GM12872 (cell line): Measurements from ENCODE around the gene KBTBD2.

Source experiments
- TF ChIP-seq, protein P1 (sequence below): IDR thresholded peaks from 3 replicates; pipeline ENCODE4 v1.5.1; 2011; ENCODE audit warnings: low read depth, mild to moderate bottlenecking, low read length, moderate library complexity; ENCODE audit not compliant: insufficient read depth

KBTBD2 gene

DNA sequence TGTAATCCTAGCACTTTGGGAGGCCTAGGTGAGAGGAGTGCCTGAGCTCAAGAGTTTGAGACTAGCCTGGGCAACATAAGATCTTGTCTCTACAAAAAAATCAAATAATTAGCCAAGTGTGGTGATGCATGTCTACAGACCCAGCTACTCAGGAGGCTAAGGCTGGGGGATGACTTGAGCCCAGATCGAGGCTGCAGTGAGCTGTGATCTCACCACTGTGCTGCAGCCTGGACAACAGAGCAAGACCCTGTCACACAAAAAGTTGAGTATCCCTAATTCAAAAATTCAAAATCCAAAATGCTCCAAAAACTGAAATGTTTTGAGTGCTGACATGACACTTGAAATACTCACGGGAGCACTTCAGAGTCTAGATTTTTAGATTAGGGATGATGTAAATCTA is 19.1 kb downstream of the KBTBD2 start:
- TF ChIP-seq, protein P1, sequence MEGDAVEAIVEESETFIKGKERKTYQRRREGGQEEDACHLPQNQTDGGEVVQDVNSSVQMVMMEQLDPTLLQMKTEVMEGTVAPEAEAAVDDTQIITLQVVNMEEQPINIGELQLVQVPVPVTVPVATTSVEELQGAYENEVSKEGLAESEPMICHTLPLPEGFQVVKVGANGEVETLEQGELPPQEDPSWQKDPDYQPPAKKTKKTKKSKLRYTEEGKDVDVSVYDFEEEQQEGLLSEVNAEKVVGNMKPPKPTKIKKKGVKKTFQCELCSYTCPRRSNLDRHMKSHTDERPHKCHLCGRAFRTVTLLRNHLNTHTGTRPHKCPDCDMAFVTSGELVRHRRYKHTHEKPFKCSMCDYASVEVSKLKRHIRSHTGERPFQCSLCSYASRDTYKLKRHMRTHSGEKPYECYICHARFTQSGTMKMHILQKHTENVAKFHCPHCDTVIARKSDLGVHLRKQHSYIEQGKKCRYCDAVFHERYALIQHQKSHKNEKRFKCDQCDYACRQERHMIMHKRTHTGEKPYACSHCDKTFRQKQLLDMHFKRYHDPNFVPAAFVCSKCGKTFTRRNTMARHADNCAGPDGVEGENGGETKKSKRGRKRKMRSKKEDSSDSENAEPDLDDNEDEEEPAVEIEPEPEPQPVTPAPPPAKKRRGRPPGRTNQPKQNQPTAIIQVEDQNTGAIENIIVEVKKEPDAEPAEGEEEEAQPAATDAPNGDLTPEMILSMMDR, result no peak

DNA sequence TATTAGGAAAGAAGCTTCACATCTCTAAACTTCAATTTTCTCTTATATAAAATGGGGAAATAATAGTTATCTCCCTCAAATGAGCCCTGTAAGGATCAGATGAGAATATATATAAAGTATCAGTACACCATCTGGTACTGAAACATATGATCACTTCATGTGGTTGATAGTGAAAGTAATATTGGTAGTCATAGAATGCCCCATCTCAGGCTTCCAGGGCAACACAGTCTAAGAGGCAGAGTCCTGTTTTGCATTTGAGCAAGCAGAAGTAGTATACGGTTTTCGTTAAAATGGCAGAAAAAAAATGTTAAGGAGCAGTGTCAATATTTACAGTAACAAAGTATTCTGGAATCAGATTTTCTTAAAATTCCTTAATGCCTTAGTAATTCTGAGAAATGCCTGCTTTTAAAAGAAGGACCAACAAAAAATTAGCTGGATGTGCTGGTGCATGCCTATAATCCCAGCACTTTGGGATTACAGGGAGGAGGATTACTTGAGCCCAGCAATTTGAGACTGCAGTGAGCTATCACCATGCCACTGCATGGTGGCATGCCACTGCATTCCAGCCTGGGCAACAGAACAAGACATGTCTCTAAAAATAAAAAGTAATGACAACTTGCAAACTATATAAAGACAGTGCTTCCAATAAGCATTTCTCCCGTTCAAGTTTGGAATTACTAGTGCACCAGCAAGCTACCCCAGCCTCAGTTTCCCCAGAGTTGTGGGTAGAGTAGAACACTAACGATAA is 19.8 kb downstream of the KBTBD2 start:
- TF ChIP-seq, protein P1, result no peak

DNA sequence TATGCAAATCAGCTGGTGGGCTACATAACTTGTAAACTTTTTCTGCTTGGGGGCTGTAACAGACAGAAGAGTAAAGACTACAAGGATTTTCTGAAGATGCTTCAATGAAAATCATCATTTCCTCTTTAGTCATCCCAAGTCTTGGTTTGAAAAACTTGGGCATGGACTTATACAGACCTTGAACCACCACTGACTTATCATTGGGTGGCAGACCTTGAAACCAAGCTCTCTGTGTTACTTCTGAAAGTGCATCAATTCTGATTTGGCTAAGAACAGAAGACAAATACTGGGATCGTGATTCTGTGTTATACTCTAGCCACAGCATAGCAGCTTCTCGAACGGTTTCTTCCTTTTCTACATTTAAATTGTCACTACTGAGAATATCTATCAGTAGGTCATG is 21.3 kb downstream of the KBTBD2 start:
- TF ChIP-seq, protein P1, result no peak

DNA sequence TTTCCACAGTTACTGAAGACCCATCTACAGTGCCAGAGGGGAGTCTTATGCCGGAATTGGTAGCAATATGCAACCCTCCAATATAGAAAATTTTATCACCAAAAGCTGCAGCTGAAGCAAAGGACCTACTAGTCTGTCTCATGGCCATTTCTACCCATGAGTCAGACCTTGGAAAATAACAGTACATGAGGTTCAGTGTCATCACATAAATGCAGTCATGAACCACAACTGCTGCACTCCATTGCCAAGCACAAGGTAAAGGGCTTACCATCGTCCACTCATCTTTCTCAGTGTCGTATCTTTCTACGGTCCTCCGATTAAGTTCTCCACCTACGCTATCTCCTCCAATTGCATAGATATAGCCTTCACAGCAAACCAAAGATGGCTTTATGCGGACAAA is 21.8 kb downstream of the KBTBD2 start:
- TF ChIP-seq, protein P1, result no peak

DNA sequence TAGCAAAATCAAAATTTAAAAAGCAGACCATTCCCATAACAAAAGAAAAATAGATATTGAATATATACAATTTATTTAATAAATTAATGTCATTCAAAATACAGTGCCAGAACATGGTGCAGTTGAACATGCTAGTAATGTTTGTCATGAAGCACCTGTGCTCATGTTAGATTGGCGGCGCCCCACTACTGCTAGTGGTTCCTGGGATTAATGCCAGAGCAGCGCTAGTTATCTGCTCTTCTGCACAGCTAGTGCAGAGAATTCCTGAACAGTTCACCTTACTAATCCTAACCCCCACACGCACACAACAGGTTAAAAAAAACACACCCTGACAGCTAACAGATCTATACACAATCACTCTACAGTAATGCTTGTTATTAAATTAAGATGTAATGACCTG is 23.4 kb downstream of the KBTBD2 start:
- TF ChIP-seq, protein P1, result no peak

DNA sequence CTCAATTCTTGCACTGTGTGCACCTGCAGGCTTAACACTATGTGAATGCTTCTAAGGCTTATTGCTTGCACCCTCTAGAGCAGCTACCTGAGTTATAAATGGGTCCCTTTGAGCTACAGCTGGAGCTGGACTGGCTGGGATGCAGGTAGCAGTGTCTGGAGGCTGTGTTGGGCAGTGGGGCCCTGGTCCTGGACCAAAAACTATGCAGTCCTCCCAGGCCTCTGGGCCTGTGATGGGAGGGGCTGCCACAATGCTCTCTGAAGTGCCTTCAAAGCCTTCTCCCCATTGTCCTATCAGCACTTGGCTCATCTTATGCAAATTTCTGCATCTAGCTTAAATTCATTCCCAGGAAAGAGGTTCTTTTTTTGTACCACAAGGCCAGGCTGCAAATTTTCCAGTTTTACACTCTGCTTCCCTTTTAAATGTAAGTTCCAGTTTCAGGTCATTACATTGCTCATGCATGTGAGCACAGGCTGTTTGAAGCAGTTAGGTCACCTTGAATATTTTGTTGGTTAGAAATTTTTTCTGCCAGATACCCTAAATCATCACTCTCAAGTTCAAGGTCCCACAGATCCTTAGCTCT is 26.0 kb downstream of the KBTBD2 start:
- TF ChIP-seq, protein P1, result no peak

DNA sequence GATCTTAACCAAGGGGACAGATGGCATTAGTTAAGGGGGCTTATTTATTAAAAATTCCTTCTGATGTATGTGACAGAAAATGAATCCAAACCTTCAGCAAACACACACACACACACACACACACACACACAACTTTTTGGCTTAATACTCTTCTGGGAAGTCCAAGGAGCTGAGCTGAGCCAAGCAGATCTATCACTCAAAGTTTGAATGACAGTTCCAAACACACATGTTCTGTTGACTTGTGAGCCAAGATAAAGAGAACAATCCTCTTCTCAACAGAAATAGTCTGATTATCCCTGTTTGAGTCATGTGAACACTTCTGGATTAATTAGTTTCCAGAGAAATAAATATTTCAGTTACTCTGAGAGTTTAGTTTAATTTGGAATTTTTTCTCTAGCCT is 31.5 kb downstream of the KBTBD2 start:
- TF ChIP-seq, protein P1, result no peak
